Cardiac septum (tissue), 1 donor: ENCODE data around the gene CFH. TPM values are rescaled to one million over a fixed set of nuclear protein-coding genes. Genes with fewer than 3 reads are reported as not detected.
"Not testable (repeated sequence)": the region's sequence is repeated elsewhere in the genome, so short reads cannot be mapped to it uniquely, and the experiment has no call there.

ENCODE experiments used
- DNase-seq: peaks from one replicate; pipeline ENCODE4 v3.0.0-alpha.2; 2020; ENCODE audit warnings: low spot score
- intact Hi-C: fragments of 100-400 bp; cut with DNase I; formaldehyde crosslinking; loops from one replicate; pipeline ENCODE4 v1.14.0; 2022
- total RNA-seq: library from RNA; stranded (reverse); fragmentation: NEBNext Ultra II Directional; extraction: Animal tissue kit (Norgen Biotek cat#: 25700); gene quantifications from one replicate; pipeline ENCODE4 v1.2.1, GENCODE V29; 2021
- donor health status: DM: no; HTN: no; CAD: no.

Gene CFH
- total RNA-seq, 1 donor from 2014 or later, result 58.0 TPM

GRCh38 chr1:196660272-196660671 is 8.4 kb downstream of the CFH start:
- intact Hi-C loops, result loop anchor here (5.0 to 10.0 kb wide), 3 partner anchors 305 to 513 kb away; no protein-coding TSS in a partner anchor
- DNase-seq, result no peak

GRCh38 chr1:196660852-196661251 is 9.0 kb downstream of the CFH start:
- intact Hi-C loops, result loop anchor here (5.0 to 10.0 kb wide), 3 partner anchors 306 to 514 kb away; no protein-coding TSS in a partner anchor
- DNase-seq, result no peak

GRCh38 chr1:196661345-196661744 is 9.5 kb downstream of the CFH start:
- DNase-seq, result no peak
- intact Hi-C loops, result loop anchor here (5.0 to 10.0 kb wide), 3 partner anchors 307 to 514 kb away; no protein-coding TSS in a partner anchor

GRCh38 chr1:196667131-196667530 is 15.3 kb downstream of the CFH start:
- intact Hi-C loops, result loop anchor here (10.0 kb wide), 2 partner anchors 312 to 352 kb away; no protein-coding TSS in a partner anchor
- no peak for DNase-seq

- DNase-seq, result no peak
- intact Hi-C loops, result loop anchor here (10.0 kb wide), 2 partner anchors 314 to 354 kb away; no protein-coding TSS in a partner anchor
Measured at GRCh38 chr1:196669051-196669450, 17.2 kb downstream of the CFH start.

GRCh38 chr1:196669693-196670092 is 17.9 kb downstream of the CFH start:
- DNase-seq, result no peak
- intact Hi-C loops, result loop anchor here (10.0 kb wide), 2 partner anchors 315 to 355 kb away; no protein-coding TSS in a partner anchor

- intact Hi-C loops, result no loop called here
- DNase-seq, result no peak
Measured at GRCh38 chr1:196674908-196675307, 23.1 kb downstream of the CFH start.

GRCh38 chr1:196677781-196678509 is 26.1 kb downstream of the CFH start:
- intact Hi-C loops, result no loop called here
- no peak for DNase-seq

- no peak for DNase-seq
- intact Hi-C loops, result no loop called here
Measured at GRCh38 chr1:196678510-196678884, 26.7 kb downstream of the CFH start.

- intact Hi-C loops, result no loop called here
- no peak for DNase-seq
Measured at GRCh38 chr1:196680107-196680506, 28.3 kb downstream of the CFH start.

GRCh38 chr1:196684476-196684875 is 32.6 kb downstream of the CFH start:
- intact Hi-C loops, result no loop called here
- no peak for DNase-seq

GRCh38 chr1:196685506-196685905 is 33.7 kb downstream of the CFH start:
- no peak for DNase-seq

GRCh38 chr1:196689001-196689400 is 37.2 kb downstream of the CFH start:
- DNase-seq, result no peak
- intact Hi-C loops, result no loop called here

More at GRCh38 chr1:196685506-196685905, 33.7 kb downstream of the CFH start:
- intact Hi-C loops, result no loop called here

GRCh38 chr1:196690582-196690981 is 38.7 kb downstream of the CFH start:
- DNase-seq, result no peak

GRCh38 chr1:196698993-196699392 is 47.1 kb downstream of the CFH start:
- DNase-seq, result no peak
- intact Hi-C loops, result no loop called here

More at GRCh38 chr1:196690582-196690981, 38.7 kb downstream of the CFH start:
- intact Hi-C loops, result no loop called here

GRCh38 chr1:196701144-196701543 is 49.3 kb downstream of the CFH start:
- intact Hi-C loops, result no loop called here
- DNase-seq, result no peak

GRCh38 chr1:196709892-196710291 is 58.0 kb downstream of the CFH start:
- DNase-seq, intact Hi-C loops: not testable (repeated sequence)

- intact Hi-C loops, result no loop called here
- DNase-seq, result no peak
Measured at GRCh38 chr1:196717868-196718267, 66.0 kb downstream of the CFH start.

- intact Hi-C loops, result no loop called here
- DNase-seq, result no peak
Measured at GRCh38 chr1:196723325-196724185, 71.7 kb downstream of the CFH start.

- DNase-seq, result no peak
- intact Hi-C loops, result no loop called here
Measured at GRCh38 chr1:196732526-196732925, 80.7 kb downstream of the CFH start.
